HG03280 (cell line): ENCODE measurements around the gene KDM4B.

Experiments used
- ATAC-seq: cut with Tn5 transposase; IDR thresholded peaks from one replicate; pipeline ENCODE4 v1.9.1; 2021; ENCODE audit warnings: mild to moderate bottlenecking, moderate library complexity; ENCODE audit not compliant: unreplicated experiment

Gene KDM4B

GRCh38 chr19:5086230-5086629 lies 117.3 kb downstream of the KDM4B start:
- no peak for ATAC-seq

- no peak for ATAC-seq
These were observed 118.0 kb downstream of the KDM4B start for GRCh38 chr19:5086725-5087439.

- no peak for ATAC-seq
These were observed 120.4 kb downstream of the KDM4B start for GRCh38 chr19:5089283-5089682.

- ATAC-seq: no peak
These were observed 121.6 kb downstream of the KDM4B start for GRCh38 chr19:5090465-5091017.

GRCh38 chr19:5091018-5091683 lies 122.2 kb downstream of the KDM4B start:
- no peak for ATAC-seq

- no peak for ATAC-seq
These were observed 123.0 kb downstream of the KDM4B start for GRCh38 chr19:5091684-5092480.

- ATAC-seq: no peak
These were observed 123.5 kb downstream of the KDM4B start for GRCh38 chr19:5092481-5092843.

GRCh38 chr19:5093297-5093928 lies 124.5 kb downstream of the KDM4B start:
- ATAC-seq: no peak

- no peak for ATAC-seq
These were observed 125.2 kb downstream of the KDM4B start for GRCh38 chr19:5093948-5094718.

- ATAC-seq: no peak
These were observed 126.1 kb downstream of the KDM4B start for GRCh38 chr19:5094768-5095567.

GRCh38 chr19:5095568-5095850 lies 126.6 kb downstream of the KDM4B start:
- ATAC-seq: no peak

- no peak for ATAC-seq
These were observed 127.6 kb downstream of the KDM4B start for GRCh38 chr19:5096536-5096935.

- ATAC-seq: no peak
These were observed 128.5 kb downstream of the KDM4B start for GRCh38 chr19:5097331-5097930.

GRCh38 chr19:5097959-5098623 lies 129.2 kb downstream of the KDM4B start:
- ATAC-seq: no peak

GRCh38 chr19:5098646-5099045 lies 129.7 kb downstream of the KDM4B start:
- no peak for ATAC-seq

GRCh38 chr19:5099701-5100221 lies 130.8 kb downstream of the KDM4B start:
- ATAC-seq: no peak

- no peak for ATAC-seq
These were observed 133.0 kb downstream of the KDM4B start for GRCh38 chr19:5101871-5102270.

- no peak for ATAC-seq
These were observed 133.6 kb downstream of the KDM4B start for GRCh38 chr19:5102520-5102919.
